Astrocyte of the spinal cord (primary cell): ENCODE data around the gene GUCY2F.

Source experiments
- DNase-seq: peaks from one replicate; pipeline ENCODE4 v3.0.0; 2011; ENCODE audit warnings: low read depth, low spot score
- H3K4me3 ChIP-seq: 2 replicates; pipeline ENCODE4 v1.5.1; 2011; ENCODE audit warnings: low read depth, mild to moderate bottlenecking, low read length, moderate library complexity
- CTCF ChIP-seq: IDR thresholded peaks from 2 replicates; pipeline ENCODE4 v1.5.1; 2012; ENCODE audit warnings: low read depth, mild to moderate bottlenecking, low read length, inconsistent platforms
- in situ Hi-C: cut with HindIII; loops from 2 replicates; pipeline ENCODE4 v1.10.0; 2017; ENCODE audit warnings: low sequenced_read_pairs

The GUCY2F gene

GRCh38 chrX:109384699-109385098 is 97.2 kb downstream of the GUCY2F start:
- peak; percentile 49 for TF ChIP-seq CTCF
- in situ Hi-C loops, result no loop called here
- H3K4me3 ChIP-seq, result no peak overlapping the region
- DNase-seq, result peak; percentile 54

- no peak for DNase-seq
- in situ Hi-C loops, result no loop called here
- no peak for TF ChIP-seq CTCF
- no peak overlapping the region for H3K4me3 ChIP-seq
Observed at GRCh38 chrX:109382332-109382731, 99.6 kb downstream of the GUCY2F start.

- in situ Hi-C loops, result no loop called here
- TF ChIP-seq CTCF, result no peak
Observed at GRCh38 chrX:109378281-109378680, 103.6 kb downstream of the GUCY2F start.

GRCh38 chrX:109374262-109374960 is 107.5 kb downstream of the GUCY2F start:
- peak; percentile 27 for DNase-seq
- in situ Hi-C loops, result no loop called here
- TF ChIP-seq CTCF, result no peak
- no peak overlapping the region for H3K4me3 ChIP-seq

More at GRCh38 chrX:109378281-109378680, 103.6 kb downstream of the GUCY2F start:
- H3K4me3 ChIP-seq, result no peak overlapping the region
- DNase-seq, result no peak

GRCh38 chrX:109373468-109373867 is 108.4 kb downstream of the GUCY2F start:
- H3K4me3 ChIP-seq, result no peak overlapping the region
- no peak for DNase-seq
- in situ Hi-C loops, result no loop called here
- TF ChIP-seq CTCF, result no peak

GRCh38 chrX:109372716-109373115 is 109.2 kb downstream of the GUCY2F start:
- no peak for TF ChIP-seq CTCF

More at GRCh38 chrX:109372716-109373115, 109.2 kb downstream of the GUCY2F start:
- DNase-seq, result no peak
- in situ Hi-C loops, result no loop called here
- H3K4me3 ChIP-seq, result no peak overlapping the region
